Mesenchymal stem cell (in vitro differentiated cells and primary cell): Measurements from ENCODE around the gene MYO18B.

ENCODE experiments used
- DNase-seq: peaks from one replicate; pipeline ENCODE4 v3.0.0-alpha.2; 2013
- H2AFZ ChIP-seq: one replicate; pipeline ENCODE4 v1.6.1; 2013; ENCODE audit warnings: low read depth, mild to moderate bottlenecking, control low read depth, inconsistent platforms, low read length, moderate library complexity
- H2AK5ac ChIP-seq: 2 replicates; pipeline ENCODE4 v1.6.1; 2013; ENCODE audit warnings: low read length, moderate library complexity, mild to moderate bottlenecking, inconsistent platforms; ENCODE audit not compliant: severe bottlenecking
- H2BK120ac ChIP-seq: one replicate; pipeline ENCODE4 v1.6.1; 2013; ENCODE audit warnings: low read depth, mild to moderate bottlenecking, inconsistent platforms, low read length, moderate library complexity
- H2BK12ac ChIP-seq, 2 experiments: one replicate each; pipeline ENCODE4 v1.6.1; 2013; ENCODE audit warnings: inconsistent platforms in 2 of 2, low read length in 2 of 2, mild to moderate bottlenecking in 2 of 2, moderate library complexity in 2 of 2, control low read depth in 1 of 2
- H2BK15ac ChIP-seq: one replicate; pipeline ENCODE4 v1.6.1; 2013; ENCODE audit warnings: mild to moderate bottlenecking, low read depth, inconsistent platforms; ENCODE audit not compliant: poor library complexity, severe bottlenecking
- H2BK5ac ChIP-seq: 2 replicates; pipeline ENCODE4 v1.6.1; 2013; ENCODE audit warnings: low read depth, mild to moderate bottlenecking, low read length, control low read depth, inconsistent platforms; ENCODE audit not compliant: poor library complexity, severe bottlenecking
- H3K14ac ChIP-seq, 2 experiments: one replicate each; pipeline ENCODE4 v1.6.1; 2013; ENCODE audit warnings: inconsistent platforms in 2 of 2, low read length in 2 of 2, control low read depth in 1 of 2, mild to moderate bottlenecking in 1 of 2, moderate library complexity in 1 of 2
- H3K18ac ChIP-seq, 2 experiments: one replicate each; pipeline ENCODE4 v1.6.1; 2013; ENCODE audit warnings: inconsistent platforms in 2 of 2, low read length in 2 of 2, control low read depth in 1 of 2, low read depth in 1 of 2, mild to moderate bottlenecking in 1 of 2
- H3K23ac ChIP-seq, 2 experiments: one replicate each; pipeline ENCODE4 v1.6.1; 2013; ENCODE audit warnings: inconsistent platforms in 2 of 2, low read length in 2 of 2, mild to moderate bottlenecking in 2 of 2, moderate library complexity in 2 of 2, control low read depth in 1 of 2
- H3K27ac ChIP-seq: 2 replicates; pipeline ENCODE4 v1.5.1; 2013; ENCODE audit warnings: mild to moderate bottlenecking, moderate library complexity, low read length, control low read depth, inconsistent platforms; ENCODE audit not compliant: poor library complexity, severe bottlenecking
- H3K27me3 ChIP-seq, 2 experiments: 2 replicates each; pipeline versions ENCODE4 v1.6.1 to v1.7.0; 2013; ENCODE audit warnings: low read length in 2 of 2, mild to moderate bottlenecking in 2 of 2, moderate library complexity in 2 of 2, control low read depth in 1 of 2, inconsistent platforms in 1 of 2; ENCODE audit not compliant: control insufficient read depth in 1 of 2, insufficient read depth in 1 of 2
- H3K36me3 ChIP-seq, 2 experiments: 2 replicates each; pipeline versions ENCODE4 v1.6.1 to v1.7.0; 2013; ENCODE audit warnings: low read length in 2 of 2, control low read depth in 1 of 2, inconsistent platforms in 1 of 2, low read depth in 1 of 2, mild to moderate bottlenecking in 1 of 2; ENCODE audit not compliant: insufficient read depth in 2 of 2, control insufficient read depth in 1 of 2
- H3K4ac ChIP-seq, 2 experiments: one replicate each; pipeline ENCODE4 v1.6.1; 2013; ENCODE audit warnings: inconsistent platforms in 2 of 2, low read length in 2 of 2, mild to moderate bottlenecking in 2 of 2, moderate library complexity in 2 of 2, control low read depth in 1 of 2, low read depth in 1 of 2
- H3K4me1 ChIP-seq: 2 replicates; pipeline ENCODE4 v1.6.1; 2013; ENCODE audit warnings: low read depth, low read length, control low read depth; ENCODE audit not compliant: control insufficient read depth, insufficient read depth
- H3K4me2 ChIP-seq: 2 replicates; pipeline ENCODE4 v1.6.1; 2013; ENCODE audit warnings: low read length, mild to moderate bottlenecking, inconsistent platforms; ENCODE audit not compliant: poor library complexity, severe bottlenecking
- H3K4me3 ChIP-seq, 2 experiments: 2 replicates each; pipeline versions ENCODE4 v1.5.1 to v1.7.0; 2013; ENCODE audit warnings: low read length in 2 of 2, mild to moderate bottlenecking in 2 of 2, control low read depth in 1 of 2, low read depth in 1 of 2; ENCODE audit not compliant: insufficient read depth in 1 of 2
- H3K79me1 ChIP-seq: replicated peaks from 2 replicates; pipeline ENCODE4 v1.6.1; 2013; ENCODE audit warnings: mild to moderate bottlenecking, control low read depth, low read length, inconsistent platforms; ENCODE audit not compliant: poor library complexity, severe bottlenecking
- H3K9ac ChIP-seq: 2 replicates; pipeline ENCODE4 v1.7.0; 2013; ENCODE audit warnings: mild to moderate bottlenecking, low read length, moderate library complexity
- H3K9me3 ChIP-seq: 2 replicates; pipeline ENCODE4 v1.7.0; 2013; ENCODE audit warnings: mild to moderate bottlenecking, low read length; ENCODE audit not compliant: control insufficient read depth
- H4K8ac ChIP-seq: one replicate; pipeline ENCODE4 v1.6.1; 2013; ENCODE audit warnings: inconsistent platforms, mild to moderate bottlenecking, low read length, moderate library complexity
- H4K91ac ChIP-seq: one replicate; pipeline ENCODE4 v1.6.1; 2013; ENCODE audit warnings: mild to moderate bottlenecking, low read length, inconsistent platforms
- WGBS: methylation state at CpG from one replicate; pipeline ENCODE4 v1.1.7; 2013; ENCODE audit warnings: mixed read lengths; 5-methylcytosine and 5-hydroxymethylcytosine counted together

Gene MYO18B

DNA sequence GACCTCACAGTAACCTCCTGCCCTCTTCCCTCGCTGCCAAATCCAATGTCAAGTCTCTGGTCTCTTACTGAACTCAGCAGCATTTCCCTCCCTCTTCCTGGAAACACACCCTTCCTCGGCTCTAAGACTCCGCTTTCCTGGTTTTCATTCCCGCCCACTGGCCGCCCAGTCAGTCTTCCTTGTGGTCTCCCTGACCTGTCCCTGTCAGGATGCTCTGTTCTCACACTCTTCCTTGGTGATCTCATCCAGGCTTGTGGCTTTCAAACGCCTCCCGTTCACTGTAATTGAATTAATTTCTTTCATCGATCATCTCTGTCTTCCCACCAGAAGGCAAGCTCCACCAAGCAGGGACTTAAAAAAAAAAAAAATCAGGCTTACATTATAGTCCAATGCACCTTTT lies 33.5 kb downstream of the MYO18B start:
- Histone ChIP-seq H4K91ac (no peak overlapping the region), H2BK5ac (no peak overlapping the region), H3K79me1 (no peaks in the 10 kb centered on the region), H3K23ac (peak overlapping the region in 1 of 2 experiments; percentile 34), H3K27ac (no peak overlapping the region), H3K9me3 (peaks cover under 1% of the 10 kb centered on the region), H3K4ac (no peak overlapping the region), H2BK120ac (no peak overlapping the region), H3K14ac (no peak overlapping the region), H3K27me3 (peaks cover 28 to 29% of the 10 kb centered on the region in 2 experiments), H2AK5ac (no peak overlapping the region), H4K8ac (no peak overlapping the region), H2BK12ac (peak overlapping the region in 1 of 2 experiments; percentile 22), H3K4me2 (no peak overlapping the region), H3K9ac (no peak overlapping the region), H3K36me3 (no peaks in the 10 kb centered on the region), H3K4me3 (no peak overlapping the region), H3K4me1 (no peaks in the 10 kb centered on the region), H2BK15ac (no peak overlapping the region), H2AFZ (no peak overlapping the region), H3K18ac (no peak overlapping the region)
- 26% methylated on average over 8 of the region's 8 CpGs for WGBS
- DNase-seq, result peak; percentile 71

DNA sequence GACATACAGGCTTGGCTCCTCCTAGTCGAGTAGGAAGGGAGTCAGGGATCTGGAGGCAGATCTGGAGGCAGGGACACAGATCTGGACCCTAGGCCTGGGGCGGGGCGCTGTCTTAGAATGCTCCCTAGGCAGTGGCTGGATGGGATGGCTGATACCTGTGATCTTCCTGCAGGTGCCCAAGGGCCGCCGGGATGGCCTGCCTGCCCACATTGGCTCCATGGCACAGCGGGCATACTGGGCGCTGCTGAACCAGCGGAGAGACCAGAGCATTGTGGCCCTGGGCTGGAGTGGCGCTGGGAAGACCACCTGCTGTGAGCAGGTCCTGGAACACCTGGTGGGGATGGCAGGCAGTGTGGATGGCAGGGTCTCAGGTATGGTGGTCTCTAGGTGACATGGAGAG lies 35.4 kb downstream of the MYO18B start:
- Histone ChIP-seq H2BK12ac (no peak overlapping the region), H2BK15ac (no peak overlapping the region), H2AFZ (no peak overlapping the region), H3K79me1 (no peaks in the 10 kb centered on the region), H2AK5ac (no peak overlapping the region), H4K91ac (peak overlapping the region; percentile 9), H3K9ac (no peak overlapping the region), H2BK5ac (no peak overlapping the region), H3K4me1 (no peaks in the 10 kb centered on the region), H3K27ac (no peak overlapping the region), H3K36me3 (no peaks in the 10 kb centered on the region), H3K9me3 (no peaks in the 10 kb centered on the region), H3K14ac (no peak overlapping the region), H3K4me2 (no peak overlapping the region), H2BK120ac (no peak overlapping the region), H3K18ac (no peak overlapping the region), H3K27me3 (peaks cover 18 to 32% of the 10 kb centered on the region in 2 experiments), H3K23ac (no peak overlapping the region), H3K4me3 (no peak overlapping the region), H4K8ac (no peak overlapping the region), H3K4ac (no peak overlapping the region)
- 85% methylated on average over 9 of the region's 9 CpGs for WGBS
- no peak for DNase-seq

DNA sequence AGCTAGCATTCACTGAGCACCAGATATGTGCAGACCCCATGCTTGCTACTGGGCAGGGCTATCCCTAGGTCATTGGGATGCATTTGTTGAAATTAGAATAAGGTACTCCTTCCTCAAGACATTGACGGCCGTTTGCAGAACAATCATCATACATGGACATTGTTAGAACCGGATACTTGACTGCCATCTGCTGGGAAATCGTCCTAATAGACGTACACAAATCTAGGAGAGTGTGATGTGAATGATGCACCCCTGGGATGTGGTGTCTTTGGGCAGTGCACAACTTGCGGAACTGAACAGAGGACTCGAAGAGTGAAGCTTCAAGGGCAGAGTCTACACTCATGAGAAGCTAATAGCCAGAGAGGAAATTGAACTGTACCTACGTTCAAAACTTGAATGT lies 35.9 kb downstream of the MYO18B start:
- no peak overlapping the region for H3K14ac ChIP-seq

DNA sequence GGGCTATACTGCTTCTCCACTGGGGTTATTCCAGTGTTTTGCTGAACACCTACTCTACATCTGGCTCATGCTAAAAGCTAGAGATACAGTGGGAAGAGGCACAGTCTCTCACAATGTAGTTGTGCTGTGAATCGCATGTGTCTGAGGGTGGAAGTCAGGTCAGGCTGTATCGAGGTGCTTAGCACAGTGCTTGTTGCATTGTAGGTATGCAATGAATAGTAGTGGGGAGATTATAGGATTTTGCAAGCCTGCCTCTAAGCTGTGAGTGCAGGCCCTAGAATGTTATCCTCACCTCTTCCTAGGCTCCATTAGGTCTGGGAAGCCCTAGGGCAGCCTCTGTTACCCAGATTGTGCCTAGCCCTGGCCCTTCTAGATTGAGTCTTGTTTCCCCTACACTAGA lies 37.4 kb downstream of the MYO18B start:
- no peak for DNase-seq
- Histone ChIP-seq H3K4me3 (no peak overlapping the region), H3K4me2 (no peak overlapping the region), H3K27ac (no peak overlapping the region), H3K27me3 (peaks cover 12 to 33% of the 10 kb centered on the region in 2 experiments), H4K91ac (no peak overlapping the region), H3K79me1 (no peaks in the 10 kb centered on the region), H2BK120ac (no peak overlapping the region), H2AK5ac (no peak overlapping the region), H2AFZ (no peak overlapping the region), H4K8ac (no peak overlapping the region), H3K36me3 (no peaks in the 10 kb centered on the region), H3K4ac (no peak overlapping the region), H3K9me3 (no peaks in the 10 kb centered on the region), H2BK15ac (no peak overlapping the region), H2BK12ac (peak overlapping the region in 1 of 2 experiments; percentile 72), H2BK5ac (no peak overlapping the region), H3K4me1 (no peaks in the 10 kb centered on the region), H3K14ac (no peak overlapping the region), H3K18ac (no peak overlapping the region), H3K9ac (no peak overlapping the region), H3K23ac (no peak overlapping the region)
- WGBS, result 100% methylated on average over 2 of the region's 2 CpGs

More for the DNA sequence above, 35.9 kb downstream of the MYO18B start:
- Histone ChIP-seq H3K36me3 (no peaks in the 10 kb centered on the region), H2AK5ac (no peak overlapping the region), H2BK15ac (no peak overlapping the region), H2AFZ (no peak overlapping the region), H4K91ac (no peak overlapping the region), H4K8ac (no peak overlapping the region), H3K4me1 (no peaks in the 10 kb centered on the region), H3K9me3 (no peaks in the 10 kb centered on the region), H3K4ac (no peak overlapping the region), H3K4me3 (no peak overlapping the region), H2BK120ac (no peak overlapping the region), H3K4me2 (no peak overlapping the region), H2BK12ac (no peak overlapping the region), H3K27me3 (peaks cover 18 to 35% of the 10 kb centered on the region in 2 experiments), H3K79me1 (no peaks in the 10 kb centered on the region), H3K9ac (no peak overlapping the region), H2BK5ac (no peak overlapping the region), H3K23ac (no peak overlapping the region), H3K18ac (no peak overlapping the region), H3K27ac (no peak overlapping the region)
- WGBS, result 66% methylated on average over 8 of the region's 8 CpGs
- peak; percentile 54 for DNase-seq
